ENCODE data around the gene TPD52L1.

TPD52L1 gene

GRCh38 chr6:125112934-125113333 is 40.6 kb upstream of the TPD52L1 start:
- Histone ChIP-seq H3K9me2 (replicated peaks; ENCODE audit: control insufficient read depth, low read length) (no peaks in the 10 kb centered on the region), H3K36me3 (ENCODE audit: control insufficient read depth, low read length) (no peaks in the 10 kb centered on the region), H3K79me2 (ENCODE audit: control insufficient read depth, low read length) (no peaks in the 10 kb centered on the region), H3K4me1 (ENCODE audit: control insufficient read depth, low read length) (no peaks in the 10 kb centered on the region), H3K4me2 (ENCODE audit: low read length) (no peak overlapping the region), H3K27me3 (ENCODE audit: control insufficient read depth, low read length) (no peaks in the 10 kb centered on the region; the same call in 1 of the 2 replicates), H3K27ac (ENCODE audit: low read depth, low read length) (no peak overlapping the region), H3K4me3 (ENCODE audit: low read length) (no peak overlapping the region), H4K20me1 (ENCODE audit: control insufficient read depth, insufficient read depth, low read depth, low read length) (no peaks in the 10 kb centered on the region), H3K9me3 (ENCODE audit: control insufficient read depth, insufficient read depth, low read length) (peaks cover 3% of the 10 kb centered on the region; the same call in 1 of the 2 replicates), H3F3A (ENCODE audit: control insufficient read depth, insufficient read depth) (no peaks in the 10 kb centered on the region)
- TF ChIP-seq, protein P1, sequence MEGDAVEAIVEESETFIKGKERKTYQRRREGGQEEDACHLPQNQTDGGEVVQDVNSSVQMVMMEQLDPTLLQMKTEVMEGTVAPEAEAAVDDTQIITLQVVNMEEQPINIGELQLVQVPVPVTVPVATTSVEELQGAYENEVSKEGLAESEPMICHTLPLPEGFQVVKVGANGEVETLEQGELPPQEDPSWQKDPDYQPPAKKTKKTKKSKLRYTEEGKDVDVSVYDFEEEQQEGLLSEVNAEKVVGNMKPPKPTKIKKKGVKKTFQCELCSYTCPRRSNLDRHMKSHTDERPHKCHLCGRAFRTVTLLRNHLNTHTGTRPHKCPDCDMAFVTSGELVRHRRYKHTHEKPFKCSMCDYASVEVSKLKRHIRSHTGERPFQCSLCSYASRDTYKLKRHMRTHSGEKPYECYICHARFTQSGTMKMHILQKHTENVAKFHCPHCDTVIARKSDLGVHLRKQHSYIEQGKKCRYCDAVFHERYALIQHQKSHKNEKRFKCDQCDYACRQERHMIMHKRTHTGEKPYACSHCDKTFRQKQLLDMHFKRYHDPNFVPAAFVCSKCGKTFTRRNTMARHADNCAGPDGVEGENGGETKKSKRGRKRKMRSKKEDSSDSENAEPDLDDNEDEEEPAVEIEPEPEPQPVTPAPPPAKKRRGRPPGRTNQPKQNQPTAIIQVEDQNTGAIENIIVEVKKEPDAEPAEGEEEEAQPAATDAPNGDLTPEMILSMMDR (IDR thresholded peaks at IDR 0.05; ENCODE audit: low read depth, low read length, poor library complexity, severe bottlenecking), result no peak
- no peak for TF ChIP-seq EZH2phosphoT487 (IDR thresholded peaks at IDR 0.05; ENCODE audit: borderline replicate concordance, low read length)

- Histone ChIP-seq H3K4me2 (ENCODE audit: low read length) (no peak overlapping the region), H3K36me3 (ENCODE audit: control insufficient read depth, low read length) (no peaks in the 10 kb centered on the region), H3K27me3 (ENCODE audit: control insufficient read depth, low read length) (no peaks in the 10 kb centered on the region; the same call in 1 of the 2 replicates), H4K20me1 (ENCODE audit: control insufficient read depth, insufficient read depth, low read depth, low read length) (no peaks in the 10 kb centered on the region), H3K27ac (ENCODE audit: low read depth, low read length) (no peak overlapping the region), H3K4me1 (ENCODE audit: control insufficient read depth, low read length) (no peaks in the 10 kb centered on the region), H3K4me3 (ENCODE audit: low read length) (no peak overlapping the region), H3K79me2 (ENCODE audit: control insufficient read depth, low read length) (no peaks in the 10 kb centered on the region), H3K9me2 (replicated peaks; ENCODE audit: control insufficient read depth, low read length) (no peaks in the 10 kb centered on the region), H3F3A (ENCODE audit: control insufficient read depth, insufficient read depth) (no peaks in the 10 kb centered on the region), H3K9me3 (ENCODE audit: control insufficient read depth, insufficient read depth, low read length) (peaks cover 3% of the 10 kb centered on the region; the same call in 1 of the 2 replicates)
- TF ChIP-seq, protein P1 (IDR thresholded peaks at IDR 0.05; ENCODE audit: low read depth, low read length, poor library complexity, severe bottlenecking), result peak; percentile 76
- TF ChIP-seq EZH2phosphoT487 (IDR thresholded peaks at IDR 0.05; ENCODE audit: borderline replicate concordance, low read length), result no peak
Measured at GRCh38 chr6:125114248-125114858, 39.2 kb upstream of the TPD52L1 start.

DNA sequence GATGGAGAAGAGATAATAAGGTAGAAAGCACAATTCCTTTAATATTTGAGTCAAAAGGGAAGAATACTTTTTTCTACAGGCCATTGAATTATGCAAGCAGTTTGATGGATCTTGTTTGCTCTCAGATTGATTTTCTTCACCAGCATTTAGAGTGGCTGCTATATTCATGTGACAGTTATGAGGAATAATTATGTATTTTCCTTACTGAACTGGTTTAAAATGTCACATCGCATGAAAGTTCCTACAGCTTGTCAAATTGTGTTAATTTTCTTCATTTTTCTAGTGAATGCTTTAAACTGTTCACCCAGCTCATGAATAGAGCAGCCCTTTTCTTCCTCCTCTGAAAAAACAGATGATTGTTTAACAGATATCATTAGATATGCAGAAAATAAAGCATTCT is 37.4 kb upstream of the TPD52L1 start:
- peaks cover under 1% of the 10 kb centered on the region; the same call in 1 of the 2 replicates for H3K9me3 ChIP-seq (ENCODE audit: control insufficient read depth, insufficient read depth, low read length)
- no peak overlapping the region for H3K4me2 ChIP-seq (ENCODE audit: low read length)
- no peaks in the 10 kb centered on the region for H3K36me3 ChIP-seq (ENCODE audit: control insufficient read depth, low read length)
- no peak overlapping the region for H3K27ac ChIP-seq (ENCODE audit: low read depth, low read length)
- no peaks in the 10 kb centered on the region for H4K20me1 ChIP-seq (ENCODE audit: control insufficient read depth, insufficient read depth, low read depth, low read length)
- no peaks in the 10 kb centered on the region for H3K9me2 ChIP-seq (replicated peaks; ENCODE audit: control insufficient read depth, low read length)
- no peaks in the 10 kb centered on the region; the same call in 1 of the 2 replicates for H3K27me3 ChIP-seq (ENCODE audit: control insufficient read depth, low read length)
- H3K79me2 ChIP-seq (ENCODE audit: control insufficient read depth, low read length), result no peaks in the 10 kb centered on the region
- TF ChIP-seq EZH2phosphoT487 (IDR thresholded peaks at IDR 0.05; ENCODE audit: borderline replicate concordance, low read length), result no peak
- TF ChIP-seq, protein P1 (IDR thresholded peaks at IDR 0.05; ENCODE audit: low read depth, low read length, poor library complexity, severe bottlenecking), result no peak
- no peak overlapping the region for H3K4me3 ChIP-seq (ENCODE audit: low read length)
- H3F3A ChIP-seq (ENCODE audit: control insufficient read depth, insufficient read depth), result no peaks in the 10 kb centered on the region
- H3K4me1 ChIP-seq (ENCODE audit: control insufficient read depth, low read length), result no peaks in the 10 kb centered on the region
